Activated CD4-positive, alpha-beta T cell treated with anti-CD3 and anti-CD28 coated beads, Interleukin-2, amount 50 U/mL, for 24 hours (primary cell): ENCODE data around the gene CEP250.

ENCODE experiments used
- DNase-seq, 2 donors: peaks; one replicate each; pipeline ENCODE4 v3.0.0-alpha.2; 2020; ENCODE audit warnings: low read depth in 1 of 2, low spot score in 1 of 2

The CEP250 gene

GRCh38 chr20:35560105-35560511 lies 104.7 kb downstream of the CEP250 start:
- no peak for DNase-seq

DNA sequence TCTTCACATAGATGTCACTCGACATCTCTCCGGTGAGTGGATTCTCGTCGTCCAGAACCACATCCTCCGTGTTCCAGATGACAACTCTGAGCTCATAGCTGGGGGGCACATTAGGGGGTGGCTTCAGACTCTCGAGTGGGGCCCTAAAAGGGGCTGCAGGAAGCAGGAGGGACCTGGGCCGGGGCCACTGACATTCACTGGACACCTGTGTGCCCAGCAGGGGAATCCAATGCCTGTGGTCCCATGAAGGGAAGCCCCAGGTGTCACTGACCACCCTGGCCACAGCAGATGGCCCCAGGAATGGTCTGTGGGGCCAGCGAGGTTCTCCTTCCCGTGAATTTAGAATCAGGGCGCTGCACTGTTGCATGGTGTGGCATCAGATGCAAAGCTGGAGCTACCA lies 105.1 kb downstream of the CEP250 start:
- DNase-seq = no peak

- DNase-seq = no peak
Observed at GRCh38 chr20:35561268-35561667, 105.9 kb downstream of the CEP250 start.

GRCh38 chr20:35561671-35562070 lies 106.3 kb downstream of the CEP250 start:
- no peak for DNase-seq

DNA sequence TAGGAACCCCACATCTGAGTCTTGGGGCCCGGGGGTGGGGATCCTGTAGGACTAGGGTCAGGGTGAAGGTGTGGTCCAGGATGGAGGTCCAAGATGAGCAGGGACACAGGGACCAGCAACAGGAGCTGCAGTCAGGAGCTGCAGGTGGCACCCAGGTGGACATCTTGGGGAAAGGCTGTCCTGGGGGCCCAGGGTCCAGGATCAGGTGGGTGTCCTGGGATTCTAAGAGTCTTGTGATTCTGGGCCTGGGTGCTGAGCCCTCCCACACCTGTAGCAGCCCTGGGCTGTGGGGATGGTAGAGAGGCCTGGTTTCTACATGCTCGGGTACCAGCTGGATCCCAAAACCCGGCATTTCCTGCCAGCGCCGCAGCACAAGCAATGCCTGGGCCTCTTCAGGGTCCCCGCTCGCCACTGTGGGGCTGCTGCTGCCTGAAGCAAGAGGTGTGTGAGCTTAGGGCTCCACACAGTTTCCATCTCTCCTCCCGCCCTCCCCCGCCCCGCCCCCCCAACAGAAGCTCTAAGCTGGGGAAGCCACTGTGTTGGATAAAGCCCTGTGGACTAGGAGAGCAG lies 107.2 kb downstream of the CEP250 start:
- DNase-seq = no peak

GRCh38 chr20:35563834-35564233 lies 108.4 kb downstream of the CEP250 start:
- no peak for DNase-seq

GRCh38 chr20:35564905-35565304 lies 109.5 kb downstream of the CEP250 start:
- DNase-seq = no peak

GRCh38 chr20:35568645-35569044 lies 113.2 kb downstream of the CEP250 start:
- DNase-seq = no peak
